ENCODE results near the gene FASN. TPM values are rescaled to one million over a fixed set of nuclear protein-coding genes. Genes with fewer than 3 reads are reported as not detected.
"Not testable (repeated sequence)": the region's sequence is repeated elsewhere in the genome, so short reads cannot be mapped to it uniquely, and the experiment has no call there.

FASN gene
- 333 and 346 TPM in 2 replicates for total RNA-seq (2014; rRNA removed; shearing (Covaris generic))

DNA sequence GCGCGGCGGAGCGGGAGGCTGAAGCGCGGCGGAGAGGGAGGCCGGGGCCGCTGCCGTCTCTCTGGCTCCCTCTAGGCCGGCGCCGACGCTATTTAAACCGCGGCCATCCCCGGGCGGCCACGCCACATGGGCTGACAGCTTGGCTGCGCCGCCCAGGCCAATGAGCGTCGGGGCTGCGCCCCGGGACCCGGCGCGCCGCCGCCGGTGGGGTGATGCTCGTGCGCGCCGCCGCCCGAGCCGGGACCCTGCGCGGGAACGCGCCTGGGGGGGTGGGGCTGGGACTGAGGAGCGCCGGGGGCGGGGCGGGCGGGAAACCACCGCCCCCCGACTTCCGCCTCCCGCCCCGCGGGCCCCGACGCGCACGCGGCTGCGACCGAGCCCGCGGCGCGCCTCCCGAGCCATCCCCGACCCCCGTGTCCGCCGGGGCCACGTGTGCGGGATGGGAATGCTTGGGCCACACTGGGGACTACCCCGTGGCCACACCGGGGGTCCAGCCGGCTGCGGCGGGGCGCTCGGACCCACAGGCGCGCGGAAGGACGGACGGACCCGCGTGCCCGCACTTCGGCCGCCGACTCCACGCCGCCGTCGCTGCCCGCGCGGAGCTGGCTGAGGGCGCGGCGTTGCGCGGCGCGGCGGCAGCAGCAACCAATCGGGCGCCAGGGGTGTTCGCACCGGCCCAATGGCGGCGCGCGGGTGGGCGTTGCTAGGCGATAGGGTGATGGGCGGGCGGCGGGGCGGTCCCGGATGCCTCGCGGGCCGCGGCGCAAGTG, at the start of gene FASN:
Gene FASN, minus strand, starts transcription at position 68 of the 770 bp plus-strand sequence. CDS start 1,791 bp downstream, outside the sequence.
- in situ Hi-C loops (cut with HindIII; ENCODE audit: low sequenced_read_pairs): no loop called here
- peak; percentile 93 for DNase-seq (ENCODE audit: low spot score)

- in situ Hi-C loops (cut with HindIII; ENCODE audit: low sequenced_read_pairs): no loop called here
- DNase-seq (ENCODE audit: low spot score): no peak
Measured at GRCh38 chr17:82146663-82147654, 48.9 kb upstream of the FASN start.

DNA sequence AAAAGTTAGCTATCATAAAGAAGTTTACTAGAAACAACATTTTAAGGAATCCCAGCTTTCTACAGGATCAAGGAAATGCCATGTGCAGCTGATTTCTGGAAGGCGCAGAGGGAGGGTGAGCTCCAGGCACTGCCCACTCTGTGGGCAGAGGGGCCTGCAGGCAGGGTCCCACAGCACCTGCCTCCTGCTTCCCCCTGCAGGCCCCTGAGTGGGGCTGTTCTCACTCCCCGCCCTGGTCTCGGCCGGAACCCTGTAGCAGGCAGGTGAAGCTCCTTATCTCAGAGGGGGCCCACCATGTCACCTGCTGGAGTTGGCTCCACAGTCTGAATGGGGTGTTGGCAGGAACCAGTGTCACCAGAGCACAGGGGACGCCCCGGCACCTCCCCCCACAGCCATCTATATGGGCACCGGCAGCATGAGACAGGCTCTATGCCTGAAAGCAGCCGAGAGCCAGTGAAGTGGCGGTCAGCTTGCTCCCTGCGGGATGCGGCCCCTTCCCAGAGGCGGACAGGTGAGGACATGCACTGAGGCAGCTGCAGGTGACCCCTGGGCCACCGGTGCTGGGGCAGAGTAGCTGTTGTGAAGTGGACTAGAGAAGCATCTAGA, 47.6 kb upstream of the FASN start:
- no peak for DNase-seq (ENCODE audit: low spot score)
- in situ Hi-C loops (cut with HindIII; ENCODE audit: low sequenced_read_pairs): no loop called here

DNA sequence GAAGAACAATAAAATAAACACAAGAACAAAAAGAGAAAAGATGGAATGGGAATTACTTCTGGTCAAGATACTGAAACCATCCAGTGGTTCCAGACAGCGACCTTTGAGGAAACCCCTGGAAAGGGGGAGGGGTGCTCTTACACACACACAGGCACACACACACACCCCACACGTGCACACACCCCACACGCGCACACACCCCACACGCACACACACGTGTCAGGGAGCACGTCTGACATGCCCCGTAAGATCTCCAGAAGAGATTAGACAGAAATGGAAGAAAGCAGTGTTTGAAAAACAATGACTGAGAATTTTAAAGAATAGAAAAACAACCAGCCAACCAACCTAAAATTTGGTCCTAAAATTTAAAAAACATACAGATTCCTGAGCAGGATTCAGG, 45.3 kb upstream of the FASN start:
- DNase-seq (ENCODE audit: low spot score): no peak
- in situ Hi-C loops (cut with HindIII; ENCODE audit: low sequenced_read_pairs): no loop called here

DNA sequence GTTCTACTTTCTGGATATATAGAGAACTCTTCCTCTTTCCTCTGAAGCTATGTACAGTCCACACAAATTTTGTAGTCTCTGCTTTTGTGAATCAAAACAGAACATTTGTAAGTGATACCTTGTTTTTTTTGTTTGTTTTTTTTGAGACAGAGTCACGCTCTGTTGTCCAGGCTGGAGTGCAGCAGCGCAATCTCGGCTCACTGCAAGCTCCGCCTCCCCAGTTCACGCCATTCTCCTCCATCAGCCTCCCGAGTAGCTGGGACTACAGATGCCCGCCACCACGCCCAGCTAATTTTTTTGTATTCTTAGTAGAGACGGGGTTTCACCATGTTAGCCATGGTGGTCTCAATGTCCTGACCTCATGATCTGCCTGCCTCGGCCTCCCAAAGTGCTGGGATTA, 41.9 kb upstream of the FASN start:
- DNase-seq (ENCODE audit: low spot score); in situ Hi-C loops (cut with HindIII; ENCODE audit: low sequenced_read_pairs): not testable (repeated sequence)

DNA sequence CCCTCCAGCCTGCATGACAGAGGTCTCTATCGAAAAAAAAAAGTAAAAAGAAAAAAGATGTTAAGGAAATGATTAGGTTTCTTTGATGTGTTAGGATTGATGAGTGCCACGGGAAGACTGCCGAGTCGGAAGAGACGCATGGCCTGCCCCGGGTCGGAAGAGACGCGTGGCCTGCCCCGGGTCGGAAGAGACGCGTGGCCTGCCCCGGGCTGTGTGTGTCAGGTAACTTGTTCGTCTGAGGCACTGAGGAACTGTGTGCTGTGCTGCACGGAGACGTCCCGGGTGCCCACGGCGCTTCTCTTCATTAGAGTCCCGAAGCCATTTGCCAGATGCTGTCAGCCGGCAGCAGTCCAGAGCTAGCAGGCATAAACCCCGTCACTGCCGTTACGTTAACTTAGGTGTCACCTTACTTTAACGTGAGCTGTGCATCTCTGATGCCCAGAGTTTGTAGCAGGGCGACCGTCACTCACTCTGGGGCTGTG, 40.5 kb upstream of the FASN start:
- in situ Hi-C loops (cut with HindIII; ENCODE audit: low sequenced_read_pairs): no loop called here
- no peak for DNase-seq (ENCODE audit: low spot score)

GRCh38 chr17:82134101-82134500, 36.1 kb upstream of the FASN start:
- in situ Hi-C loops (cut with HindIII; ENCODE audit: low sequenced_read_pairs): no loop called here
- DNase-seq (ENCODE audit: low spot score): no peak

GRCh38 chr17:82133166-82133953, 35.3 kb upstream of the FASN start:
- in situ Hi-C loops (cut with HindIII; ENCODE audit: low sequenced_read_pairs); DNase-seq (ENCODE audit: low spot score): not testable (repeated sequence)

DNA sequence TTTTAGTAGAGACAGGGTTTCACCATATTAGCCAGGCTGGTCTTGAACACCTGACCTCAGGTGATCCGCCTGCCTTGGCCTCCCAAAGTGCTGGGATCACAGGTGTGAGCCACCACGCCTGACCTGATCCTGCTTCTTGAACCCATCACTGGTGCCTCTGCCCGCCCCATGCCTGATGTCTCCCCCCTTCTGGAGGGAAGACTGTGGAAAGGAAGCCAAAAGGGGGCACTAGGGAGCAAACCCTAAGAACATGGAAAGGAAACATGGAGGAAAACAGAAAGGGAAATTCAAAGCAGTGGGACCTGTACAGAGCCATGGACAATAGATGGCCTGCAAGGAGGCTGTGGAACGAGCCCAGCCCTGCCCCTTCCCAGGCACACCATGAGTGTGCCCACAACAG, 31.1 kb upstream of the FASN start:
- no peak for DNase-seq (ENCODE audit: low spot score)
- in situ Hi-C loops (cut with HindIII; ENCODE audit: low sequenced_read_pairs): no loop called here

GRCh38 chr17:82128287-82128686, 30.3 kb upstream of the FASN start:
- DNase-seq (ENCODE audit: low spot score): no peak
- in situ Hi-C loops (cut with HindIII; ENCODE audit: low sequenced_read_pairs): no loop called here

DNA sequence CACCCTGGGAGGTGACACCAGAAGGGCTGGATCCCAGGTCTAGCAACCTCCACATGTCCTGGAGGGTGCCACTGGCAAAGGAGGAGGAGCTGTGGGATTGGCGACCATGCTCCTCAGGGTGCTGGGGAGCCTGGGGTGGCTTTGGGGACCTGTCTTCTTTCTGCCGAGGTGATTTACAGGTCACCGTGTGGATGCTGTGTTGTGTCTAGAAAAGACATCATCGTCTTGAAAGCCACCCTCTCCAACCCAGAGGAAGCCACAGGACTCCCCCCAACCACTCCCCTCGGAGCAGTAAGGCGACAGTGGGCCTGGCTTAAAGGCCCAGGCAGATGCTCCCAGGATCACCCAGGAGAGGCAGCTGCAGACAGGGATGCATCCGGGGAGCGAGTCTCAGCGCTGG, 29.7 kb upstream of the FASN start:
- DNase-seq (ENCODE audit: low spot score): no peak

DNA sequence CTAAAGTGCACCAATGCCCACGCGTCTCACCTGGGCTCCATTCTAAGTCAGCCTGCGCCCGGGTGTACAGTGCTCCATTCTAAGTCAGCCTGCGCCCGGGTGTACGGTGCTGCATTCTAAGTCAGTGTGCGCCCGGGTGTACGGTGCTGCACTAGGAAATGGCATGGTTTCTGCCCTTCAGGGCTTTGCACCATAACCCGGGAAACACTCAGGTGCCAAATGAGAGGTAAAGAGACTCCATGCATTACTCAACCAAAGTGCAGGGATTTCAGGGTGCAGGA, 29.2 kb upstream of the FASN start:
- DNase-seq (ENCODE audit: low spot score): no peak
- in situ Hi-C loops (cut with HindIII; ENCODE audit: low sequenced_read_pairs): no loop called here

More for the DNA sequence above, 29.7 kb upstream of the FASN start:
- in situ Hi-C loops (cut with HindIII; ENCODE audit: low sequenced_read_pairs): no loop called here

DNA sequence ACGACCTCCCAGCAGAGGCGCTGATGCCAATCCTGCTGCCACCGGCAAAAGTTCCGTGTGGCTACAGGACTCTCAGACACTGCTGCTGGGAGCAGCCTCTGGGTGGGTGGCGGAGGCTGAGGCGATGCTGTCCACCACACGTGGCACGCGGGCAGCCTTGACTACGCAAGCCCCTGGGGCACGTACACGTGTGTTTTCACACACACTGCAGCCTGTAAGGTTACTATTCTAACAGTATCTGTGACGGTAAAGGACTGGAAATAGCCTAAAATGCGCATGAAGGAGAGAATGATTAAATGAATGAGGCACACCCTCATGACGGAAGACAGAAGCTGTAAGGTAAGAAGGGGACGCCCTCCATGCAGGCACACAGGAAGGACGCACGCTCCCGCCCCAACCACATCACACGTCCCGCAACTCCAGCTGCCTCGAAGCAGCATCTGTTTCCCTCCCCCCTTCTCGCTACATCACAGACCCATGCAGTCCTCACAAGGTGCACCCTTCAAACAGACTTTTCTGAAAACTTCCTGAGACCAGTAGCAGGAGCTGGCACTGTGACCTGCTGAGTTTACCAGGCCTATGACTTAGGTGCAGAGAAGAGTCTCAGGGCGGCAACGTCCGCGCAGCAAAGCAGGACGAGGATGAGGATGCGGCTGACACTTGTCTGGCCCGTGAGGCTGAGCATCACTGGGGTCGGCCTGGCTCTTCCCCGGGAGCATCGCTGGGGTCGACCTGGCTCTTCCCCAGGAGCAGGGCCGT, 28.7 kb upstream of the FASN start:
- DNase-seq (ENCODE audit: low spot score): no peak
- in situ Hi-C loops (cut with HindIII; ENCODE audit: low sequenced_read_pairs): no loop called here

GRCh38 chr17:82124101-82124500, 26.1 kb upstream of the FASN start:
- in situ Hi-C loops (cut with HindIII; ENCODE audit: low sequenced_read_pairs): no loop called here
- no peak for DNase-seq (ENCODE audit: low spot score)

DNA sequence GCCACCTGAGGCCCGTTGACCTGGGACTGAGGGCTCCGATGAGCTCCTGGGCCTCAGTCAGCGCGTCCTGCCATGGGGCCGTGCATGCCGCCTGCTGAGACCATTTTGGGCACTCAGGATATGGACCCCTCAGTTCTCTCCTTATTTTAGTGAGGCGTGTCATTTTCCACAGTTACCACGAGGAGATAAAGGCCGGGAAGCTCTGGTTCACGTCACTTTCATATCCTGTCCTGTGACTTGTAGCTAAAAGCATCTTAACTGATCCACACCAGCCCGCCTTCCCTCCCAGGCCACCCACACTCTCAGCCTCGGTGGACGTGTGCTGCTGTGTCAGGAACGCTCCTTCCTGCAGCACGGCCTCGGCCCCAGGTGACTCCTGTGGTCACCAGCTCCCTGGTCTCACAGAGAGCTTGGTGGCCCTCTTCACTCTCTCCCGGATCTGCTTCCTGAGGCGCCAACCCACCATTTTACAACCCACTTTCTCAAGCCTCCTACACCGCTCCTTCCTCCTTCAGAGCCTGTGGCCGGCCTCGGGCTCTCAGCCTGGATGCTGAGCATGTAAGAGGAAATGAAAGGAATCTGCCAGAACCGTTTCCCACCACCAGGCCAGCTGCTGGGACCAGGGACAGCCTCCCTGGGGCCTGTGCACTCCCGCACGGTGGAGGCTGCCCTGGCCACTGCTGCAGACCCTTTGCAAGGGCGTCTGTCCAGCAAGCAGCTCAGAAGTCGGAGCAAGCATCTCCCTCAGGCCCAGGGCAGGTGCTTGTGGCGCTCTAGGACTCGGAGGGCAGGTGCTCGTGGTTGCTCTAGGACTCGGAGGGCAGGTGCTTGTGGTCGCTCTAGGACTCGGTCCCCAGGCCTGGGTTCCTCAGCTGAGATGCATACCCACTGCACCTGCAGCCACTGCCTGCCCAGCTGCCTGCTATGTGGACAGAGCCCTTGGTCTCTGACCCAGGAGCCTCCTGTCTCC, 23.9 kb upstream of the FASN start:
- in situ Hi-C loops (cut with HindIII; ENCODE audit: low sequenced_read_pairs): no loop called here
- no peak for DNase-seq (ENCODE audit: low spot score)

DNA sequence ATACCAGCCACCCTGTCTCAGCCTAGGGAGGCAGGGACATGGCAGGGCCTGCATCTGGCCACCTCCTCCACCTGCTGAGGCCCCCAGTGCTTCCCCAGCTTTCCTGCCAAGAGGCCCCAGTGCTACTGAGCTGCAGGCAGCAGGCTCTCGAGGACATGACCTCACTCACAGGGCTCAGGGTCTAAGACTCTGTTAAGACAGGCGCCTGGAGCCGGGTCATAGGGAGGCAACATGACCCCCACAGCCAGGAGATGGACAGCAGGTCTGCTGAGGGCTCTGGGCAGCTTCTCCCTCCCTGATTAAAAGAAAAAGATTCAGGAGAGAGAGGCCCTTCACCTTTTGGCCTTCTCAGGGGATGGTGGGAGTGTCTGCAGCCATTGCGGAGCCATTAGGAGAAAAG, 23.2 kb upstream of the FASN start:
- DNase-seq (ENCODE audit: low spot score): no peak
- in situ Hi-C loops (cut with HindIII; ENCODE audit: low sequenced_read_pairs): no loop called here

- in situ Hi-C loops (cut with HindIII; ENCODE audit: low sequenced_read_pairs): no loop called here
- DNase-seq (ENCODE audit: low spot score): no peak
Measured at GRCh38 chr17:82120148-82120547, 22.1 kb upstream of the FASN start.

Data from G401 (cell line).